SU-DHL-6 (cell line): ENCODE results near the gene GRIN2B.

Experiments
- EZH2phosphoT487 ChIP-seq: fragments of 200-600 bp; sonication (generic), shearing (Covaris generic); conservative IDR thresholded peaks from 2 replicates; pipeline ENCODE4 v1.6.1; 2018; ENCODE audit warnings: mild to moderate bottlenecking, antibody characterized with exemption, low read length, moderate library complexity, mixed read lengths
- TF ChIP-seq, protein P1 (sequence below): fragments of 200-600 bp; sonication (generic); IDR thresholded peaks from one replicate; pipeline ENCODE4 v1.5.1; 2017; ENCODE audit warnings: antibody characterized with exemption, mild to moderate bottlenecking, low read length, moderate library complexity; ENCODE audit not compliant: insufficient read depth, poor library complexity, severe bottlenecking

DNA sequence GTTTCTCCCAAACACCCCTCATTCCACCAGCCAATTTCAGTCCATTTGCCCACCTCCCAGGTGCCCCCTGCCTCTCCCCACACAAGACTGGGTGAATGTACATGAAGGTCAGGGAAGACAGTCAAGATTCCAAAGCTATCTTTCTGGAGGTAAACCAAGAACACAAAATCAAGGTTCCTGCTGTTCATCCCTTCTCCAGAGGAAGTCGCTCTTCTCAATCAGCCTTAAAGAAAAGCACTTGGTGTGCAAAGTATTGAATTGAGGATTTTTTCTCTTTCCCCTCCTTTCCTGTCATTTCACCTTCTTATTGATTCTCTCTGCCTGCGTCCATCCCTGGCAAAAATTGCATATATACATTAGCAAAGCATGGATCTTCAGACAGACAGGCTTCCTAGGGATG, 4.5 kb downstream of the GRIN2B start:
- TF ChIP-seq, protein P1, sequence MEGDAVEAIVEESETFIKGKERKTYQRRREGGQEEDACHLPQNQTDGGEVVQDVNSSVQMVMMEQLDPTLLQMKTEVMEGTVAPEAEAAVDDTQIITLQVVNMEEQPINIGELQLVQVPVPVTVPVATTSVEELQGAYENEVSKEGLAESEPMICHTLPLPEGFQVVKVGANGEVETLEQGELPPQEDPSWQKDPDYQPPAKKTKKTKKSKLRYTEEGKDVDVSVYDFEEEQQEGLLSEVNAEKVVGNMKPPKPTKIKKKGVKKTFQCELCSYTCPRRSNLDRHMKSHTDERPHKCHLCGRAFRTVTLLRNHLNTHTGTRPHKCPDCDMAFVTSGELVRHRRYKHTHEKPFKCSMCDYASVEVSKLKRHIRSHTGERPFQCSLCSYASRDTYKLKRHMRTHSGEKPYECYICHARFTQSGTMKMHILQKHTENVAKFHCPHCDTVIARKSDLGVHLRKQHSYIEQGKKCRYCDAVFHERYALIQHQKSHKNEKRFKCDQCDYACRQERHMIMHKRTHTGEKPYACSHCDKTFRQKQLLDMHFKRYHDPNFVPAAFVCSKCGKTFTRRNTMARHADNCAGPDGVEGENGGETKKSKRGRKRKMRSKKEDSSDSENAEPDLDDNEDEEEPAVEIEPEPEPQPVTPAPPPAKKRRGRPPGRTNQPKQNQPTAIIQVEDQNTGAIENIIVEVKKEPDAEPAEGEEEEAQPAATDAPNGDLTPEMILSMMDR: no peak
- no peak for TF ChIP-seq EZH2phosphoT487
